Glutamatergic neuron (in vitro differentiated cells): ENCODE data around the gene XPC. TPM values are rescaled to one million over a fixed set of nuclear protein-coding genes. Genes with fewer than 3 reads are reported as not detected.

ENCODE experiments used
- DNase-seq: peaks from one replicate; pipeline ENCODE4 v3.0.0; 2022
- H3K27ac Mint-ChIP-seq: one replicate; pipeline ENCODE4 v1.8.0; 2020; ENCODE audit warnings: mild to moderate bottlenecking, mixed read lengths, inconsistent platforms; ENCODE audit not compliant: unreplicated experiment
- H3K27me3 Mint-ChIP-seq: one replicate; pipeline ENCODE4 v1.8.0; 2020; ENCODE audit warnings: mild to moderate bottlenecking, moderate library complexity, mixed read lengths, inconsistent platforms; ENCODE audit not compliant: unreplicated experiment
- H3K36me3 Mint-ChIP-seq: one replicate; pipeline ENCODE4 v1.8.0; 2020; ENCODE audit warnings: mild to moderate bottlenecking, mixed read lengths, inconsistent platforms; ENCODE audit not compliant: unreplicated experiment
- H3K4me1 Mint-ChIP-seq: one replicate; pipeline ENCODE4 v1.8.0; 2020; ENCODE audit warnings: mild to moderate bottlenecking, low read depth, mixed read lengths, inconsistent platforms; ENCODE audit not compliant: unreplicated experiment
- H3K4me3 Mint-ChIP-seq: one replicate; pipeline ENCODE4 v1.8.0; 2020; ENCODE audit warnings: mild to moderate bottlenecking, mixed read lengths, inconsistent platforms; ENCODE audit not compliant: unreplicated experiment
- H3K9me3 Mint-ChIP-seq: one replicate; pipeline ENCODE4 v1.8.0; 2020; ENCODE audit warnings: mild to moderate bottlenecking, moderate library complexity, mixed read lengths, inconsistent platforms; ENCODE audit not compliant: unreplicated experiment
- CTCF ChIP-seq: fragments of 200-600 bp; sonication (generic); IDR thresholded peaks from one replicate; pipeline ENCODE4 v1.5.0; 2021; ENCODE audit not compliant: partially characterized antibody, unreplicated experiment
- total RNA-seq: library from RNA; stranded (reverse); fragmentation: NEBNext Ultra II Directional; extraction: Animal tissue kit (Norgen Biotek cat#: 25700); gene quantifications from one replicate; pipeline ENCODE4 v1.2.1, GENCODE V29; 2021; ENCODE audit not compliant: unreplicated experiment

Gene XPC
- total RNA-seq, 1 donor from 2014 or later: 39.5 TPM

GRCh38 chr3:14138878-14139655, 39.3 kb downstream of the XPC start:
- Mint-ChIP-seq H3K9me3 (no peaks in the 10 kb centered on the region), H3K27ac (peak overlapping the region; percentile 17), H3K36me3 (no peaks in the 10 kb centered on the region), H3K27me3 (peaks cover 5% of the 10 kb centered on the region), H3K4me1 (peaks cover 5% of the 10 kb centered on the region), H3K4me3 (no peak overlapping the region)
- no peak for DNase-seq
- no peak for TF ChIP-seq CTCF

- no peak for TF ChIP-seq CTCF
- Mint-ChIP-seq H3K27ac (no peak overlapping the region), H3K27me3 (peaks cover 7% of the 10 kb centered on the region), H3K36me3 (no peaks in the 10 kb centered on the region), H3K4me3 (no peak overlapping the region), H3K9me3 (no peaks in the 10 kb centered on the region), H3K4me1 (peaks cover 5% of the 10 kb centered on the region)
- DNase-seq: no peak
Measured at GRCh38 chr3:14138109-14138877, 40.1 kb downstream of the XPC start.

GRCh38 chr3:14137445-14137844, 41.0 kb downstream of the XPC start:
- Mint-ChIP-seq H3K36me3 (no peaks in the 10 kb centered on the region), H3K27me3 (peaks cover 7% of the 10 kb centered on the region), H3K27ac (no peak overlapping the region), H3K9me3 (no peaks in the 10 kb centered on the region), H3K4me3 (no peak overlapping the region), H3K4me1 (peaks cover 5% of the 10 kb centered on the region)
- TF ChIP-seq CTCF: no peak
- DNase-seq: no peak

- Mint-ChIP-seq H3K27me3 (peaks cover 7% of the 10 kb centered on the region), H3K27ac (no peak overlapping the region), H3K9me3 (no peaks in the 10 kb centered on the region), H3K36me3 (no peaks in the 10 kb centered on the region), H3K4me1 (peaks cover 5% of the 10 kb centered on the region), H3K4me3 (no peak overlapping the region)
- TF ChIP-seq CTCF: no peak
- no peak for DNase-seq
Measured at GRCh38 chr3:14137004-14137403, 41.4 kb downstream of the XPC start.

- peaks cover 8% of the 10 kb centered on the region for H3K27me3 Mint-ChIP-seq
- DNase-seq: no peak
- peaks cover 5% of the 10 kb centered on the region for H3K36me3 Mint-ChIP-seq
- no peak for TF ChIP-seq CTCF
- H3K9me3 Mint-ChIP-seq: no peaks in the 10 kb centered on the region
- no peak overlapping the region for H3K4me3 Mint-ChIP-seq
- peaks cover 5% of the 10 kb centered on the region for H3K4me1 Mint-ChIP-seq
- no peak overlapping the region for H3K27ac Mint-ChIP-seq
Measured at GRCh38 chr3:14135581-14135980, 42.8 kb downstream of the XPC start.
